Fibroblast of mammary gland (primary cell): ENCODE results near the gene ABHD2.
"Not testable (repeated sequence)": the region's sequence is repeated elsewhere in the genome, so short reads cannot be mapped to it uniquely, and the experiment has no call there.

Experiments used
- DNase-seq: peaks from one replicate; pipeline ENCODE4 v3.0.0-alpha.2; 2010; ENCODE audit warnings: low read depth
- H3K4me3 ChIP-seq: 2 replicates; pipeline ENCODE4 v1.5.1; 2011; ENCODE audit warnings: low read depth, mild to moderate bottlenecking, low read length, moderate library complexity; ENCODE audit not compliant: control insufficient read depth
- CTCF ChIP-seq: conservative IDR thresholded peaks from 2 replicates; pipeline ENCODE4 v1.5.1; 2011; ENCODE audit warnings: low read depth, low read length, inconsistent platforms; ENCODE audit not compliant: control insufficient read depth, insufficient read depth

ABHD2 gene

DNA sequence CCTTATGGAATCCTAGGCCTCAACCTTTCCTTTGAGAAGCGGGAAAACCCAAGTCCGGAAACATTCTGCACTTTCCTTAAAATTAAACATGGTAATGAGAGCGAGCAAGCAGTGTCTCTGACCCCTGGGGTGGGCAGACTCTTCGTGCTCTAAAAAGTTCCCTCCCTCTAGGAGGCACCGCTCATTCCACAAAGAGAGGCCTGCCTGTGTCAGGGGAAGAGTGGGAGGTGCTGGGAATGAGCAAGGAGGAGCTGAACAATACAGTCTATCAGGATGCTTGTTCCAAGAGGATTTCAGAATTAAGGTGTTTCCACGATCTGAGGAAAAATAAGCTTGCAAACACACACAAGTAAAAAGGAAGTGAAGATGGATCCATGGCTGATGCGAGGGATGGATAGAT is 139.2 kb downstream of the ABHD2 start:
- DNase-seq: no peak
- H3K4me3 ChIP-seq: no peak overlapping the region
- TF ChIP-seq CTCF: no peak

DNA sequence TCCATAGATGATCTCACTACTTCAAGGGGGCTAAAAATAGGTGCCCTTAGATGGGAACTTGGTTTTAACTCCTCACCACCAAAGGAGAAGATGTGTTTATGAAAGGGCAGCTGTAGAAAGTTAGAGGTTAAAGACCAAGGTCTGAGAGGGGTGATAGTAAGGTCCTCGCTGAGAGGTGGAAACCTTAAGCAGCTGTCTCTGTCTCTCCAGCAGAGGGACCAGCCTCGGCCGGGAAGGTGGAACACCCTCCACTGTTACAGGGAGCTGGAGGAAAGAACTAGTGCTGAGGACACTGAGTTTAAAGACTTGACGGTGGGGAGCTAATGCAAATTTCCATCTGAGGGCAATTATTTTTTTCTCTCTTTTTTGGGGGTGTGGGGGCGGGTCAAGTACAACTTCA is 142.0 kb downstream of the ABHD2 start:
- DNase-seq: no peak
- H3K4me3 ChIP-seq: no peak overlapping the region
- TF ChIP-seq CTCF: peak; percentile 22

DNA sequence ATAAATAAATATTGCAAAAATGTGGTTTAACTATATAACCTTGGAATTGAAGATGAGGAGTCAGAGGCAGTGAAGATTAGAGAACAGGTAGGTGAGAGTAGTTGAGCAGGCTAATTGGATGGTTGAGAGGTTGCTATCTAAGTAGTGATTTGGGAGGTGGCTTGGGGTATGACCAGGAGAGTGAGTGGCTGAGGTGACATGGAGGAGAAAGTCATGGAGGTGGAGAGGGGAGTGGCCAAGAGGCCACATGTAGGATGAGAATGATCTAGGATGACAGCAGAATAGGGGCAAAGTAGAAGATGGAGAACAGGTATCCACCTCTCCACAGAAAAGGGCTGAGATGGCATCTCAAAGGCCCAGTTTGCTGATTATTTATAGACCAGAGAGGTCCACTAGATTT is 143.6 kb downstream of the ABHD2 start:
- H3K4me3 ChIP-seq: no peak overlapping the region
- TF ChIP-seq CTCF: no peak
- no peak for DNase-seq

DNA sequence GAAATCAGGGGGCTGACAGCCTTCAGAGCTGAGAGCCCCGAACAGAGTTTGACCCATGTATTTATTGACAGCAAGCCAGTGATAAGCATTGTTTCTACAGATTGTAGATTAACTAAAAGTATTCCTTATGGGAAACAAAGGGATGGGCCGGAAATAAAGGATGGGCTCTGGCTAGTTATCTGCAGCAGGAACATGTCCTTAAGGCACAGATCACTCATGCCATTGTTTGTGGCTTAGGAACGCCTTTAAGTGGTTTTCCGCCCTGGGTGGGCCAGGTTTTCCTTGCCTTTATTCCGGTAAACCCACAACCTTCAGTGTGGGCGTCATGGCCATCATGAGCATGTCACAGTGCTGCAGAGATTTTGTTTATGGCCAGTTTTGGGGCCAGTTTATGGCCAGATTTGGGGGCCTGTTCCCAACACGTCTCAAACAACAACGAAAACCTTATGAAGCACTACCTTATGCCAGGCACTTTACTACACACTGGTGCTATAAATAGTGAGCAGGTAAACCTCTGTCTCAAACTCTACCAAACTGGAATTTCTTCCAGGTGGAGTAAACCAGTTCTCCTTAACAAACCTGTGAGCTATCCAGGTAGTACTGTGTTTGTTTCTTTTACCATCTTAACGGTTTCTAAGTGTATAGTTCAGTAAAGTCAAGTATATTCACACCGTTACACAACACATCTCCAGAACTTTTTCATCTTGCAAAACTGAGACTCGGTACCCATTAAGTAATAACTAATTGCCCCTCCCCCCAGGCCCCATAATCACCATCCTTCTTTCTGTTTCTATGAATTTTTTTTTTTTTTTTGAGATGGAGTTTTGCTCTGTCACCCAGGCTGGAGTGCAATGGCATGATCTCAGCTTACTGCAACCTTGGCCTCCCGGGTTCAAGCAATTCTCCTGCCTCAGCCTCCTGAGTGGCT is 151.9 kb downstream of the ABHD2 start:
- H3K4me3 ChIP-seq: not testable (repeated sequence)

DNA sequence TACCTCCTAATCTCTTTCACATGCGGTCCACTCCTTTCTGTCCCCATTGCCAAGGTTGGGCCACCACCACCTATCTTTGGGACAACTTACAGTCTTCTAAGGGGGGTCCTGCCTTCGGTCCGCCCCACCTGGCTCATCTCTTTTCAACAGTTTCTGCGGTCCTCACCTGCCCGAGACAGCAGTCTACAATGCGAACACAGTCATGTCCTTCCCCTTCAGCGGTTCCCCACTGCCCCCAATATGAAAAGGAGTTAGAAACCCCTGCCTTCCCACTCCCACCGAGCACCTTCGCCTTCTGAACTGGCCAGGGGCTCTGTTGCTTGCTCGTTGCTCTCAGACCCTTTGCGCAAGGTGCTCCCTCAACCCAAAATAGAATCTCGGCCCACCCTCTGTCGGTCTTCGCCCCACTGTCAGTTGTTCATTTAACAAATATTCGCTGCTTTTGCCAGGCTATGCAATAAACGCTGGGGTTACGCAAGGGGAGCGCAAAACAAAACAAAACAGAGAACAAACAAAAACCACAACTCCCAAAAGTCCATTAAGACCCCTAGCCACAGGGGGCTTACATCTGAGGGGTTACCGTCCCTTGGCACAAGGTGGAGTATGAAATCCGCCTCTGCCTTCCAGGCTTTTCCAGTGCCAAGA is 154.9 kb downstream of the ABHD2 start:
- H3K4me3 ChIP-seq: peak overlapping the region; percentile 97
- DNase-seq: peak; percentile 53
- TF ChIP-seq CTCF: no peak

More for the DNA sequence above, 151.9 kb downstream of the ABHD2 start:
- DNase-seq: not testable (repeated sequence)

- peak within 1 kb of the TSS; percentile 97 for H3K4me3 ChIP-seq
- no peak for TF ChIP-seq CTCF
- peak; percentile 84 for DNase-seq
Observed at GRCh38 chr15:89243691-89244573, 155.7 kb downstream of the ABHD2 start, which contains the start of gene FANCI. Gene FANCI (plus strand): TSS chr15:89243979. CDS start chr15:89247648, 3,669 bp downstream.

DNA sequence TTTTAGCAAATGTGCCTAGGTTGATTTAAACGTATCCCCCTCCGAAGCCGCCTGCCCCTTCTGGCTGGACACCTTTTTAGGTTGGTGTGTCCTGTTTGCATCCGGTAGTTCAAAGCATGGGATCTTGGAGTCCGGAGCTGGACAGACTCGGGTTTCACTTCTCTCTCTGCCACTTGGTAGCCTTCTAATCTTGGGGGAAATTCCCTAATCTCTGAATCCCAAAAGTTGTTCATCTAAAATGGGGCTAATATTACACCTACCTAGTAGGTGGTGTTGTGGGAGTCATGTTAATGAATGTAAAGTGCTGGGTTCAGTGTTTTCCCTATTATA is 156.3 kb downstream of the ABHD2 start:
- peak; percentile 12 for DNase-seq
- peak overlapping the region; percentile 97 for H3K4me3 ChIP-seq
- no peak for TF ChIP-seq CTCF
